GM18907 (cell line): ENCODE results near the gene LAMTOR4.

Experiments
- ATAC-seq: cut with Tn5 transposase; IDR thresholded peaks from one replicate; pipeline ENCODE4 v1.9.1; 2021; ENCODE audit warnings: mild to moderate bottlenecking, moderate library complexity; ENCODE audit not compliant: unreplicated experiment

LAMTOR4 gene

GRCh38 chr7:100148559-100149328 is at the start of gene LAMTOR4:
LAMTOR4 (plus strand) TSS chr7:100148918; CDS start chr7:100148973, 55 bp downstream.
- peak; percentile 96 for ATAC-seq

DNA sequence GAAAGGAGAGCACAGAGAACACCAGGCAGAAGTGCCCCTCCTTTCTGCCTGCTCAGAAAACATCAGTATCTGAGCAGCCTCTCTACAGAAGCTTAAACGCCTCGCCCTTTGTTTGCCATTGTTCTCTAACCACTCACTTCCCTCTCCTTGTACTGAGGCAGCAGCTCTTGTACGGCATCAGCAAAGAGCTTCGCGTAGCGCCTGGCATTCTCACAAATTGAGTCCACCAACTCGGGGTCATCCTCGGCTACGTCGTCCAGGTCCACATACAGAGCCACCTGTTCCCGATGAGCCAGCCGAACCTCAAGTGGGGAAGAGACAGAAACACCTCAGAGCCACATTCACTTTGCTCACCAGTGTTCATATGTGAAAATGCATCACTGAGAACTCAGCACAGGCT is 49.3 kb upstream of the LAMTOR4 start:
- ATAC-seq: no peak

DNA sequence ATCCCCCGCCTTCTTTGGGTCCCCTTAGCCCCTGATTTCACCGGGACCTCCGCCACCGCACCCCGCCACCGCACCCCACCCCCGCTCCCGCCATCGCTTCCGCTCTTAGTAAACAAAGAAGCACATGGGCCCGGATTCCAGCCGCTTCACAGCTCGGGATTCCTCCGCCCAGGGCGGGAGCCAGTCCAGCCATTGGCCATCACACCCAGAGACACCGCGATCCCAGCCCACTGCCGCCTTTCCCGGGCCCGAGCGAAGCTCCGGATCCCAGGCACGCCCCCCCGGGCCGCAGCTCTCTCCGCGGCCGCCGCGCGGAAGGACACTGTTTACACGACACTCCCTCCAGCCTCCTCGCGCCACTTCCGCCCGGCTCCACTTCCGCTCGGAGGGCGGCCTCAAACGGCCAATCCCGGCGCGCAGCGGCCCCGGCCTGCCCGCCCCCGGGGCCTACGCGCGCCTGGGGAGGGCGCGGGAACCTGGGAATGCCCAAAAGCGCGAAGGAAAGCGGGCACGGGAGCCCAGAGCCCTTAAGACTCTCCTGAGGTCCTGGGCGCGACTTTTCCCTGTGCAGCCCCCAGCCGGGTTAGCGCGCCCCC is 48.2 kb upstream of the LAMTOR4 start:
- ATAC-seq: peak; percentile 67

DNA sequence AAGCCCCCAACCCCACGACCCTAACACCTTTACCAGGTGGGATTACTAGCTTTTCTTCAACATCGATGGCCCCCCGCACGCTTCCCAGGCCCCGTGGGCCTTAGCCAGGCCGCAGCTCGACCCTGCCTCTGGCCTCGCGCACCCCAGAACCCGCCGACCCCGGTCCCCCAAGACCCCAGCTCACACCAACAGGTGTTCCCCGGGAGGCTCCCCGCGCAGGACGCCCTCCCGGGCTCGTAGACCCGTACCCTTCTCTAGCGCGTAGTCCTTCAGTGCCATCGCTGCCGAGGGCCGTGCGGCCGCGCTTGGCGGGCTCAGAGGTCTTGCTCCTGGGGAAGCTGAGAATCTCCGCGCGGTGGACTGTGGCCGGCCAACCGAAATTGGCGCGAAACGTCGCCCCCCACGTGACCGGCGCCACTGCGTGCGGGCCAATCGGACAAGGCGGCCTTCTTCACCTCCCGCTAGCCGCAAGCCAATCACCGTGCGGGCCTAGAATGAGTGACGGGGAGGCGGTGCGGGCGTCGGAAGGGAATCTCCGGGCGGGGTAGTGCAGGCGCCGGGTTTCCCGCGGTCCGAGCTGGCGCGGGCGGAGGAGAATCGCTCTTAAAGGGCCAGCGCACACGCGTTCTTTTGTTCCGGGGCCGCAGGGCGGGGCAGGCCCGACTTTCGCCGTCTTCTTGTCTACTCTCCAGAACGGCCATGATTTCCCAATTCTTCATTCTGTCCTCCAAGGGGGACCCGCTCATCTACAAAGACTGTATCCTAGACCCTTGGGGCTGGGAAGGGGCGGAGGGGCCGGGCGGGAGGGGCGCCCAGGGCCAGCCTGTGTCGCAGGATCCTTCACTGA is 47.5 kb upstream of the LAMTOR4 start, which contains the start of the genes AP4M1 and MCM7:
AP4M1 (plus strand) TSS at position 628 of the 847 bp plus-strand sequence; CDS start at position 700, 72 bp downstream.
MCM7 (minus strand) TSS at position 382 of the 847 bp plus-strand sequence; CDS start at position 279, 103 bp downstream.
- peak; percentile 85 for ATAC-seq

DNA sequence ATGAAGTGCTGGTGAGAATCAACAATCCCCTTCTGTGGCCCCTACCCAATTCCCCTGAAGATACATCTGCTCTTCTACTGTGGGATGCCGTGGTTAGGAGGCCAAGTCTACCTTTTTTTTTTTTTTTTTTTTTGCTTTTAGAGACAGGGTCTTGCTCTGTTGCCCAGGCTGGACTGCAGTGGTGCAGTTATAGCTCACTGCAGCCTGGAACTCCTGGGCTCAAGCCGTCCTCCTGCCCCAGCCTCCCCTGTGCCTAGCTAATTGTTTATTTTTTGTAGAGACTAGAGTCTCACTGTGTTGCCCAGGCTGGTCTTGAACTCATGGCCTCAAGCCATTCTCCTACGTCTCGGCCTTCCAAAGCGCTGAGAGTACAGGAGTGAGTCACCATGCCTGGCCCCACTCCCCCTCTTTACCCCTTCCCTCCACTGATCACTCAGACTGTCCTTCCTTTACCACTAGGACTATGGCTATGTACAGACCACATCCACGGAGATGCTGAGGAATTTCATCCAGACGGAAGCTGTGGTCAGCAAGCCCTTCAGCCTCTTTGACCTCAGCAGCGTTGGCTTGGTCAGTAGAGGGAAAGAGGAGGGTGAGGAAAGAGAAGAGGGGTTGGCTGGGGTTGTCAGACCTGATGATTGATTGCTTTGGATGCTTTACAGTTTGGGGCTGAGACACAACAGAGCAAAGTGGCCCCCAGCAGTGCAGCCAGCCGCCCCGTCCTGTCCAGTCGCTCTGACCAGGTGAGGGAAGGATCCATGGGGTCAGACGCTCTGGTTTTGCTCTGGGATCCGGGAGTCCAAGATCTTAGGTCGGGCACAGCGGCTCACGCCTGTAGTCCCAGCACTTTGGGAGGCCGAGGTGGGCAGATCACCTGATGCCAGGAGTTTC is 45.5 kb upstream of the LAMTOR4 start:
- ATAC-seq: no peak

- ATAC-seq: no peak
Observed at GRCh38 chr7:100105534-100105933, 43.2 kb upstream of the LAMTOR4 start.

GRCh38 chr7:100106633-100107032 is 42.1 kb upstream of the LAMTOR4 start:
- no peak for ATAC-seq

DNA sequence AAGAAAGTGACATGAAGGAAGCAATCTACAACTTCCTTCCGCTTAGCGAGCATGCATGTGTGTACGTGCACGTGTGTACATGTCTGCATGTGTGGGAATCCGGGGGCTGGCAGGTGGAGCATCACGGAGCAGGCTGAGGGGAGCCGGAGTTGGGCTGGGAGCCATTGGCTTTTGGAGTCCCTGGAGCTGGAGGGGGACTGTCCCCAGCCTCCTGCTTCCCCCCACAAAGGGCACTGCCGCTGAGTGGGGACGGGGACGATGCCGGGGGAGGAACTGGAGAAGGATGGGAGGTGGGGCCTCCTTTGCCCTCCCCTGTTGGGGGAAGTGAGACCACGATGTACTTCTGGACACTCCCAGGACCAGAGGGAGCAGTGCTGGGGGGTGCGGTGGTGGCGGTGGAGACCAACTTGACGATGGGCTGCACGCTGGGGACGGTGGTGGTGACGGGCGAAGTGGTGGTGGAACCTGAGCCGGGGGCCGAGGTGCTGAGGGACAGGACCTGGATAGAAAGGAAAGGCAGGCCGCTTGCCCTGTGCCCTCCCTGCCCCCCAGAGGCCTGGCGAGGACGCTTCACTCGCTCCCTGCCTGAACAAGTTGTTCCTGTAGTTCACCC is 41.5 kb upstream of the LAMTOR4 start:
- ATAC-seq: no peak

GRCh38 chr7:100107890-100108289 is 40.8 kb upstream of the LAMTOR4 start:
- ATAC-seq: no peak

GRCh38 chr7:100109521-100110163 is 39.1 kb upstream of the LAMTOR4 start:
- no peak for ATAC-seq

DNA sequence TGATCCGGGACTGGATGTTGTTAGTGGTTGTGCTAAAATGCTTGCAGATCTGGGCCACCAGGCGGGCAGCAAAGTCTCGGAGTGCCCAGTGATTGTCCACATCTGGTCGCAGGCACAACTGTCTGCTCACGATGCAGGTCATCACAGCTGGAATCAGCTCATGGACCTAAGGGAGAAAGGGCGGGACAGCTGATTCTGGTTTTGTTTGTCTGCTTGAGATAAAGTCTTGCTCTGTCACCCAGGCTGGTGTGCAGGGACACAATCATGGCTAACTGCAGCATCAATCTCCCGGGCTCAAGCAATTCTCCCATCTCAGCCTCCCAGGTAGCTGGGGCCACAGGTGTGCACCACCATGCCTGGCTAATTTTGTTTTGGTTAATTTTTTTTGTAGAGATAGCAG is 37.6 kb upstream of the LAMTOR4 start:
- ATAC-seq: no peak

DNA sequence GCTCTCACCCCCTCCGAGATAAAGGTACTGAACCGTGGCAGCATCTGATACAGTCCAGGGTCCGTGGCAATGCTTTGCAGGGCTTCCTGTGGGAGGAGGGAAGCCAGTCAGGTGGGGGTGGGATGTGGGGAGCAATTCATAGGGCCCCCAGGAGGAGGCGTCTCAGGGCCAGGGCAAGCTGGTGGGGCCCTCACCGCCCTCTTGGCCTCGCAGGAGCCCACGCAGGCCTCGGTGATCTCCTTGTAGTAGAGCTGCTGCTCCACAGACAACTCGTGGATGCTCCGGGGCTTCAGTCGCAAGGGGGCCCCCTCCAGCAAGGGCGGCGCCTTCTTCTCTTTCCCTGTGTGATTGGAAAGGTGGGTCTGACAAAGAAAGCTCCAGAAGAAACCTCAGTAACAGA is 36.8 kb upstream of the LAMTOR4 start:
- ATAC-seq: no peak

GRCh38 chr7:100115026-100115425 is 33.7 kb upstream of the LAMTOR4 start:
- no peak for ATAC-seq

DNA sequence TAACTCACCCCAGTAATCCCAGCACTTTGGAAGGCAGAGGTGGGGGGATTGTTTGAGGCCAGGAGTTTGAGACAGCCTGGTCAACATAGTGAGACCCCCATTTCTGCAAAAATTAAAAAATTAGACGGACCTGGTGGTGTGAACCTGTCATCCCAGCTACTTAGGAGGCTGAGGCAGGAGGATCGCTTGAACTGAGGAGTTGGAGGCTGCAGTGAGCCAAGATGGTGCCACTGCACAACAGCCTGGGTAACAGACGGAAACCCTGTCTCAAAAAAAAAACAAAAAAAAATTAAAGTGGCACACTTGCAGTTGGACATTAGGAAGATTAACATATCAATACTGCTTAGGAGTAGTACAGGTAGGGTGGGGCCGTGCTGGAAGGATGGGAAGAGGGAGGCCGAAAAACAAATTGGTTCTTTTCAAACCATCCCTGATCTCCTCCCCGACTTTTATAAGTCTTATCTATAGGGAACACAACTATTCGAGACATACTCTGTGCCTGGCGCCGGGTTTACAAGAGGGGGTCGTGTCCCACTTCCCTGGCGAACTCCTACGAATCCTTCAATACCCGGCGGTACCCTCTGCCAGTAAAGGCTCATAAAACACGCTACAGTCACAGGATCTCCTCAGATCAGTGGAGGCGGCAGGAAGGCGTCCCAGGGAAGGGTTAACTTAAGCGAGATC is 30.2 kb upstream of the LAMTOR4 start:
- ATAC-seq: no peak

DNA sequence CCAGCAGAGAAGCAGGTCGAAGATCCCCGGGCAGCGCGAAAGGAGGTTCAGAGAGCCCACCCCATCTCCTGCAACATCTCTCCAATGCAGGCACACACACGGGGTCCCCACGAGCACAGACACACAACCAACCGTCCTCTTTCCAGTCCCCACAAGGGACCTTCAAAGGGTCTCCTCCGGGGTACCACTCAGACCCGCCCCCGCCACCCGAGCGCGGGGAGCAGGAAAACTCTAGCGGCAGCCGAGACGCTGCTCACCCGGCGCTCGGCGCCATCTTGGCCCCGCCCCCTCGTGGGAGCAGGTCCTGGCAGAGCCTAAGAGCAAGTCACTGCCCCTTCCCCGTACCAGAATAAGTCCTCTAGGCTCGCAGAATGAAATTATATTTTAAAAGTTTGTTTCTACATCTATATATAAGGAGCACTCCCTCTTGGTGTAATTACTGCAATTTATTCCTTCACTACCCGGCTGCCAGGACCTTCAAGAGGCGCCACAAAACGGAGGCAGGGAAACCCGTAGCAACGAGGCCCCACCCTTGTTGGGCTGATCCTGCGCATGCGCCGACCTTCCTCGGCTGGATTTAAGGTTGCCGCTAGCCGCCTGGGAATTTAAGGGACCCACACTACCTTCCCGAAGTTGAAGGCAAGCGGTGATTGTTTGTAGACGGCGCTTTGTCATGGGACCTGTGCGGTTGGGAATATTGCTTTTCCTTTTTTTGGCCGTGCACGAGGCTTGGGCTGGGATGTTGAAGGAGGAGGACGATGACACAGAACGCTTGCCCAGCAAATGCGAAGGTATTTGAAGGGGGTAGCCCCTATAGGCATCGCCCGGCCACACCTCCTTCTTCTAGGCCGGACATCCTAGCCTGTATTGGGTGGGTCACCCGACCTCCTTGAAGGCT is 29.4 kb upstream of the LAMTOR4 start, which contains the start of the genes CNPY4 and TAF6:
CNPY4 (plus strand) TSS at position 563 of the 898 bp plus-strand sequence; CDS start at position 674, 111 bp downstream.
TAF6 (minus strand) TSS at position 287 of the 898 bp plus-strand sequence. CDS start 5,149 bp downstream, outside the sequence.
- peak; percentile 72 for ATAC-seq

- ATAC-seq: peak; percentile 33
Observed at GRCh38 chr7:100119970-100120732, 28.6 kb upstream of the LAMTOR4 start.

DNA sequence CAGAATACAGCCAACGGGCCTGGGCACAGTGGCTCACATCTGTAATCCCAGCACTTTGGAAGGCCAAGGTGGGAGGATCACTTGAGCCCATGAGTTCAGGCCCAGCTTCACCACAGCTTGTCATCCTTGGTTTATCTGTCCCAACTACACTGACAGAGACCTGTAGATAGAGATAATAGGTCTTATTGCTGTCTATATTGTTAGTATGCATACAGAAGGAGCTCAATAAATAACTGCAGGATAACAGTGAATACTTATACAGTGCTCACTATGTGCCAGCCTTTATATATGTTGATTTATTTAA is 28.0 kb upstream of the LAMTOR4 start:
- ATAC-seq: no peak
